WTC11 (cell line): ENCODE measurements around the gene ASNSD1. TPM values are rescaled to one million over a fixed set of nuclear protein-coding genes. Genes with fewer than 3 reads are reported as not detected.
"Not testable (repeated sequence)": the region's sequence is repeated elsewhere in the genome, so short reads cannot be mapped to it uniquely, and the experiment has no call there.

ENCODE experiments used
- ATAC-seq: fragments of 200-7000 bp; cut with Tn5 transposase; 2 replicates; pipeline ENCODE4 v1.10.0; 2021; ENCODE audit warnings: mild to moderate bottlenecking, moderate library complexity
- CTCF ChIA-PET: fragments of 300-600 bp; sonication (Branson Sonifier 250); formaldehyde crosslinking; loops from one replicate; lab custom pipeline; 2021; ENCODE audit warnings: antibody characterized with exemption; lab: Charles Lee
- POLR2A ChIA-PET: fragments of 350-600 bp; sonication (Branson Sonifier 250); formaldehyde crosslinking; loops from one replicate; lab custom pipeline; 2021; ENCODE audit warnings: antibody characterized with exemption; lab: Charles Lee
- DNase-seq: peaks from one replicate; pipeline ENCODE4 v3.0.0; 2021; ENCODE audit warnings: low spot score
- H3K27ac Mint-ChIP-seq: 2 replicates; pipeline ENCODE4 v1.8.0; 2021; ENCODE audit warnings: mixed read lengths
- H3K27me3 Mint-ChIP-seq: 2 replicates; pipeline ENCODE4 v1.8.0; 2021; ENCODE audit warnings: low read depth, mild to moderate bottlenecking, moderate library complexity, mixed read lengths
- H3K36me3 Mint-ChIP-seq: 2 replicates; pipeline ENCODE4 v1.8.0; 2021; ENCODE audit warnings: mixed read lengths
- H3K4me1 Mint-ChIP-seq: 2 replicates; pipeline ENCODE4 v1.8.0; 2022; ENCODE audit warnings: mixed read lengths
- H3K4me3 Mint-ChIP-seq: 2 replicates; pipeline ENCODE4 v1.8.0; 2021; ENCODE audit warnings: mild to moderate bottlenecking, moderate library complexity, mixed read lengths
- H3K9me3 Mint-ChIP-seq: 2 replicates; pipeline ENCODE4 v1.8.0; 2021; ENCODE audit warnings: mixed read lengths
- AFF4 ChIP-seq: sonication (generic); formaldehyde crosslinking; IDR thresholded peaks from 2 replicates; pipeline ENCODE4 v1.8.1; 2023; ENCODE audit warnings: mild to moderate bottlenecking, missing genetic modification reagents, borderline replicate concordance
- CTCF ChIP-seq: fragments of 200-600 bp; IDR thresholded peaks from 2 replicates; pipeline ENCODE4 v1.8.0; 2022; ENCODE audit warnings: antibody characterized with exemption
- FOXJ3 ChIP-seq: sonication (generic); formaldehyde crosslinking; IDR thresholded peaks from 2 replicates; pipeline ENCODE4 v1.9.0; 2021; ENCODE audit warnings: missing genetic modification reagents, mild to moderate bottlenecking, borderline replicate concordance
- FOXP1 ChIP-seq: sonication (generic); formaldehyde crosslinking; IDR thresholded peaks from 2 replicates; pipeline ENCODE4 v1.8.0; 2022; ENCODE audit warnings: missing genetic modification reagents, mild to moderate bottlenecking, moderate library complexity, borderline replicate concordance
- IRF2 ChIP-seq: sonication (generic); formaldehyde crosslinking; IDR thresholded peaks from 2 replicates; pipeline ENCODE4 v1.8.0; 2022; ENCODE audit warnings: low read depth, missing genetic modification reagents, borderline replicate concordance
- JAZF1 ChIP-seq: fragments of 250-450 bp; sonication (Bioruptor Pico); IDR thresholded peaks from 2 replicates; pipeline ENCODE4 v1.9.0; 2021; ENCODE audit warnings: moderate library complexity, mild to moderate bottlenecking, inconsistent platforms
- SOX15 ChIP-seq: fragments of 250-450 bp; sonication (Bioruptor Pico); IDR thresholded peaks from 2 replicates; pipeline ENCODE4 v1.9.0; 2021; ENCODE audit warnings: mild to moderate bottlenecking
- USF1 ChIP-seq: sonication (generic); formaldehyde crosslinking; IDR thresholded peaks from 2 replicates; pipeline ENCODE4 v1.8.0; 2022; ENCODE audit warnings: mild to moderate bottlenecking, missing genetic modification reagents
- total RNA-seq: library from RNA; stranded (reverse); gene quantifications from 3 replicates; pipeline ENCODE4 v1.2.3, GENCODE V29; 2021
- TF ChIP-seq, protein P1 (sequence below): sonication (generic); formaldehyde crosslinking; IDR thresholded peaks from 2 replicates; pipeline ENCODE4 v1.8.1; 2023; ENCODE audit warnings: mild to moderate bottlenecking, missing genetic modification reagents

The ASNSD1 gene
- total RNA-seq, 1 experiment from 2014 or later: 30.5 TPM

- TF ChIP-seq AFF4 (CRISPR knock-in tag): no peak
- TF ChIP-seq USF1 (CRISPR knock-in tag): no peak
- no peak for TF ChIP-seq JAZF1
These were observed 24.4 kb downstream of the ASNSD1 start (continued) for GRCh38 chr2:189685540-189686229.

DNA sequence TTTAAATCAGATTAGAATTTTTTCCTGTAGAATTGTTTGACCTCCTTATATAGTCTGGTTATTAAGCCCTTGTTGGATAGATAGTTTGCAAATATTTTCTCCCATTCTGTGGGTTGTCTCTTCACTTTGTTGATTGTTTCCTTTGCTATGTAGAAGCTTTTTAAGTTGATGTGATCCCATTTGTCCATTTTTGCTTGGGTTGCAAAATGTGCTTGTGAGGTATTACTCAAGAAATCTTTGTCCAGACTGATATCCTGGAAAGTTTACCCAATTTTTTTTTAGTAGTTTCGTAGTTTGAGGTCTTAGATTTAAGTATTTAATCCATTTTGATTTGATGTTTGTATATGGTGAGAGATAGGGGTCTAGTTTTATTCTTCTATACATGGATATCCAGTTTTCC, 26.5 kb downstream of the ASNSD1 start:
- H3K4me1 Mint-ChIP-seq, H3K4me3 Mint-ChIP-seq, CTCF ChIA-PET, H3K9me3 Mint-ChIP-seq, H3K27ac Mint-ChIP-seq, ATAC-seq, POLR2A ChIA-PET, DNase-seq, H3K36me3 Mint-ChIP-seq, H3K27me3 Mint-ChIP-seq: not testable (repeated sequence)

DNA sequence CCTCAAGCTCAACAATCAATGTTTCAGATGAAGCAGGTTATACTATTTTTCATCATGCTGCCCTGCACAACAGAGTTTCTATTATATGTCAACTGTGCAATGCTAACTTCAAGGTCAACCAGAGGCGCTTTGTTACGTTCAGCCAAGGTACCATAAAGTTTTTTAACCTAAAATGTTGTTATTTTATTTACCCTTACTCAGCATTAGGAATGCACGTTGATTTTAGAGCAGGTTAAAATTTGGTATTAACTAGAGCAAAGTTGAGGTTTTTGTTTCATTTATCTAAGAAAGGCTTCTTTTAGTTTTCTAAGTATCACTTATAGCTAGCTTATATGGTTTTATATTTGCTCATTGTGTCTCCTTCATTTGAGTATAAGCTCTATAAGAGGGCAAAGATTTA, 35.0 kb downstream of the ASNSD1 start:
- Mint-ChIP-seq H3K9me3 (peaks cover 3% of the 10 kb centered on the region; the same call in 1 of the 2 replicates), H3K4me1 (peaks cover 5% of the 10 kb centered on the region), H3K27me3 (no peaks in the 10 kb centered on the region), H3K4me3 (no peak overlapping the region), H3K36me3 (no peaks in the 10 kb centered on the region), H3K27ac (no peak overlapping the region)
- TF ChIP-seq FOXJ3 (CRISPR knock-in tag) (no peak), FOXP1 (CRISPR knock-in tag) (no peak)
- CTCF ChIA-PET: interaction anchor here (1.8 to 1.9 kb wide), 2 partner anchors 22 to 35 kb away, joined by 5 to 7 read pairs; partner anchors contain the start of genes ANKAR and ASNSD1
- ATAC-seq (no peak), DNase-seq (no peak)
- POLR2A ChIA-PET: interaction anchor here (0.7 kb wide), 1 partner anchor 67 kb away, joined by 3 read pairs; the partner anchor contains the start of gene OSGEPL1

- ChIA-PET POLR2A (interaction anchor here (1.1 to 1.2 kb wide), 2 partner anchors 12 to 37 kb away, joined by 3 read pairs; partner anchors contain the start of gene ASNSD1), CTCF (interaction anchor here (0.7 to 1.1 kb wide), 6 partner anchors 12 to 65 kb away, joined by 3 to 6 read pairs (median 5); partner anchors contain the start of genes ANKAR and OSGEPL1)
- H3K4me1 Mint-ChIP-seq: peaks cover 5% of the 10 kb centered on the region
- peak; percentile 12; the same call in 1 of the 2 replicates for TF ChIP-seq CTCF
- no peak for TF ChIP-seq SOX15 (CRISPR knock-in tag)
- no peak for TF ChIP-seq IRF2 (CRISPR knock-in tag)
- TF ChIP-seq, protein P1, sequence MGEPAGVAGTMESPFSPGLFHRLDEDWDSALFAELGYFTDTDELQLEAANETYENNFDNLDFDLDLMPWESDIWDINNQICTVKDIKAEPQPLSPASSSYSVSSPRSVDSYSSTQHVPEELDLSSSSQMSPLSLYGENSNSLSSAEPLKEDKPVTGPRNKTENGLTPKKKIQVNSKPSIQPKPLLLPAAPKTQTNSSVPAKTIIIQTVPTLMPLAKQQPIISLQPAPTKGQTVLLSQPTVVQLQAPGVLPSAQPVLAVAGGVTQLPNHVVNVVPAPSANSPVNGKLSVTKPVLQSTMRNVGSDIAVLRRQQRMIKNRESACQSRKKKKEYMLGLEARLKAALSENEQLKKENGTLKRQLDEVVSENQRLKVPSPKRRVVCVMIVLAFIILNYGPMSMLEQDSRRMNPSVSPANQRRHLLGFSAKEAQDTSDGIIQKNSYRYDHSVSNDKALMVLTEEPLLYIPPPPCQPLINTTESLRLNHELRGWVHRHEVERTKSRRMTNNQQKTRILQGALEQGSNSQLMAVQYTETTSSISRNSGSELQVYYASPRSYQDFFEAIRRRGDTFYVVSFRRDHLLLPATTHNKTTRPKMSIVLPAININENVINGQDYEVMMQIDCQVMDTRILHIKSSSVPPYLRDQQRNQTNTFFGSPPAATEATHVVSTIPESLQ: no peak
- H3K9me3 Mint-ChIP-seq: peaks cover 3% of the 10 kb centered on the region; the same call in 1 of the 2 replicates
- H3K27me3 Mint-ChIP-seq: no peaks in the 10 kb centered on the region
- ATAC-seq: peak; percentile 99
- H3K4me3 Mint-ChIP-seq: peak overlapping the region; percentile 70
- H3K36me3 Mint-ChIP-seq: no peaks in the 10 kb centered on the region
- H3K27ac Mint-ChIP-seq: peak overlapping the region; percentile 97
- DNase-seq: peak; percentile 40
These were observed 37.0 kb downstream of the ASNSD1 start for GRCh38 chr2:189698020-189698887.
